B cell (primary cell): ENCODE measurements around the gene KCNJ16. TPM values are rescaled to one million over a fixed set of nuclear protein-coding genes. Genes with fewer than 3 reads are reported as not detected.

Experiments
- ATAC-seq: fragments of 200-7000 bp; cut with Tn5 transposase; one replicate; pipeline ENCODE4 v1.10.0; 2021; ENCODE audit warnings: low read depth, mild to moderate bottlenecking, moderate number of reproducible peaks, moderate library complexity
- CTCF ChIA-PET: fragments of 350-600 bp; sonication (Branson Sonifier 250); formaldehyde crosslinking; loops from one replicate; lab custom pipeline; 2021; ENCODE audit warnings: antibody characterized with exemption, inconsistent platforms; lab: Charles Lee
- POLR2A ChIA-PET: fragments of 350-600 bp; sonication (Branson Sonifier 250); formaldehyde crosslinking; loops from one replicate; lab custom pipeline; 2021; ENCODE audit warnings: antibody characterized with exemption; lab: Charles Lee
- DNase-seq: peaks from one replicate; pipeline ENCODE4 v3.0.0; 2013
- H2AFZ ChIP-seq: 2 replicates; pipeline ENCODE4 v1.6.1; 2012; ENCODE audit warnings: mild to moderate bottlenecking, low read depth, low read length; ENCODE audit not compliant: insufficient read depth, poor library complexity, severe bottlenecking
- H3K27ac ChIP-seq, 2 donors: 1 replicate in 1 of 2; 2 replicates in 1 of 2; pipeline ENCODE4 v1.5.1; 2012 to 2013; ENCODE audit warnings: low read length in 2 of 2, mild to moderate bottlenecking in 2 of 2, moderate library complexity in 1 of 2
- H3K27me3 ChIP-seq, 4 experiments: fragments of 200-600 bp in 1 of 4; sonication (generic) in 1 of 4; replicated peaks in 1 of 4; 1 replicate in 2 of 4; 2 replicates in 2 of 4; pipeline versions ENCODE4 v1.6.1 to v1.7.0; 2013 to 2016; ENCODE audit warnings: low read length in 3 of 4, mild to moderate bottlenecking in 2 of 4, mixed read lengths in 1 of 4, moderate library complexity in 1 of 4; ENCODE audit not compliant: insufficient read depth in 4 of 4, control insufficient read depth in 3 of 4; ENCODE audit errors: control extremely low read depth in 1 of 4
- H3K36me3 ChIP-seq, 2 experiments: replicated peaks in 1 of 2; 1 replicate in 1 of 2; 2 replicates in 1 of 2; pipeline versions ENCODE4 v1.6.1 to v1.7.1; 2013; ENCODE audit warnings: low read length in 1 of 2; ENCODE audit not compliant: insufficient read depth in 2 of 2, control insufficient read depth in 1 of 2; ENCODE audit errors: control extremely low read depth in 1 of 2, extremely low read depth in 1 of 2
- H3K4me1 ChIP-seq, 2 donors: fragments of 200-600 bp in 1 of 2; sonication (generic) in 1 of 2; 1 replicate in 1 of 2; 2 replicates in 1 of 2; pipeline versions ENCODE4 v1.5.1 to v1.6.1; 2013 to 2017; ENCODE audit warnings: low read length in 2 of 2; ENCODE audit not compliant: control insufficient read depth in 2 of 2, insufficient read depth in 2 of 2
- H3K4me2 ChIP-seq: replicated peaks from 2 replicates; pipeline ENCODE3; 2012; ENCODE audit warnings: mild to moderate bottlenecking, low read depth, low read length; ENCODE audit not compliant: poor library complexity, severe bottlenecking
- H3K4me3 ChIP-seq, 5 experiments: fragments of 200-600 bp in 1 of 5; sonication (generic) in 1 of 5; 1 replicate in 3 of 5; 2 replicates in 2 of 5; pipeline versions ENCODE4 v1.5.1 to v1.7.0; 2011 to 2016; ENCODE audit warnings: low read length in 4 of 5, mild to moderate bottlenecking in 4 of 5, low read depth in 2 of 5, control low read depth in 1 of 5, moderate library complexity in 1 of 5; ENCODE audit not compliant: insufficient read depth in 1 of 5; ENCODE audit errors: control extremely low read depth in 1 of 5, extremely low read depth in 1 of 5
- H3K79me2 ChIP-seq: fragments of 200-600 bp; sonication (generic); one replicate; pipeline ENCODE4 v1.6.0; 2016; ENCODE audit warnings: low read length; ENCODE audit not compliant: control insufficient read depth, insufficient read depth
- H3K9ac ChIP-seq: fragments of 200-600 bp; sonication (generic); 2 replicates; pipeline ENCODE4 v1.6.1; 2017; ENCODE audit warnings: mild to moderate bottlenecking, low read length, moderate library complexity
- H3K9me3 ChIP-seq, 3 donors: one replicate each; pipeline versions ENCODE4 v1.6.1 to v1.7.1; 2013; ENCODE audit warnings: low read length in 2 of 3; ENCODE audit not compliant: control insufficient read depth in 2 of 3, insufficient read depth in 1 of 3; ENCODE audit errors: control extremely low read depth in 1 of 3
- H4K20me1 ChIP-seq: 2 replicates; pipeline ENCODE4 v1.6.0; 2012; ENCODE audit warnings: mild to moderate bottlenecking, low read length; ENCODE audit not compliant: insufficient read depth, control insufficient read depth, poor library complexity, severe bottlenecking
- H3K27ac Mint-ChIP-seq: one replicate; pipeline ENCODE4 v1.8.0; 2021; ENCODE audit warnings: mixed read lengths
- H3K27me3 Mint-ChIP-seq: one replicate; pipeline ENCODE4 v1.8.0; 2021; ENCODE audit warnings: mixed read lengths
- H3K4me1 Mint-ChIP-seq: one replicate; pipeline ENCODE4 v1.8.0; 2021; ENCODE audit warnings: mixed read lengths
- H3K4me3 Mint-ChIP-seq: one replicate; pipeline ENCODE4 v1.8.0; 2021; ENCODE audit warnings: mixed read lengths
- H3K9me3 Mint-ChIP-seq: one replicate; pipeline ENCODE4 v1.8.0; 2022; ENCODE audit warnings: mixed read lengths; ENCODE audit not compliant: insufficient read depth
- CTCF ChIP-seq: fragments of 200-600 bp; IDR thresholded peaks from one replicate; pipeline ENCODE4 v1.8.0; 2022; ENCODE audit warnings: antibody characterized with exemption, mild to moderate bottlenecking
- EZH2 ChIP-seq: IDR thresholded peaks from 2 replicates; pipeline ENCODE4 v1.6.1; 2012; ENCODE audit warnings: borderline replicate concordance, low read depth, mild to moderate bottlenecking, moderate library complexity, low read length; ENCODE audit not compliant: insufficient read depth, poor library complexity, severe bottlenecking
- WGBS: methylation state at CpG from one replicate; pipeline ENCODE4 v1.1.5; 2013; ENCODE audit warnings: missing lambda C conversion rate; ENCODE audit not compliant: insufficient coverage; 5-methylcytosine and 5-hydroxymethylcytosine counted together
- intact Hi-C: fragments of 100-400 bp; cut with micrococcal nuclease; formaldehyde crosslinking; loops from one replicate; pipeline ENCODE4 v1.10.0; 2022
- polyA plus RNA-seq: library from polyadenylated mRNA; depleted of rRNA; stranded (reverse); fragments of >200 nt; gene quantifications from 2 replicates; pipeline ENCODE4 v1.2.3, GENCODE V29; 2012
- total RNA-seq, 2 donors: library from RNA; stranded (reverse); fragments of 120-200 nt in 1 of 2; gene quantifications; 1 replicate in 1 of 2; 2 replicates in 1 of 2; pipeline versions ENCODE4 v1.2.3 to v1.2.4, GENCODE V29; 2013 to 2022

Gene KCNJ16
- total and polyA plus RNA-seq, 2 donors (not counting 1 experiment from before 2014, with no cell fraction given): not detected

- ChIA-PET POLR2A (no interaction called here), CTCF (no interaction called here)
- 100% methylated on average over 1 of the region's 4 CpGs for WGBS
- intact Hi-C loops: no loop called here
- H3K4me3 Mint-ChIP-seq: no peak overlapping the region
- Histone ChIP-seq H3K9ac (no peak overlapping the region), H3K27ac (no peak overlapping the region), H4K20me1 (no peaks in the 10 kb centered on the region), H3K27me3 (no peaks in the 10 kb centered on the region), H3K4me1 (no peaks in the 10 kb centered on the region), H3K4me2 (no peak overlapping the region), H3K9me3 (no peaks in the 10 kb centered on the region), H3K4me3 (no peak overlapping the region), H2AFZ (no peak overlapping the region), H3K79me2 (no peaks in the 10 kb centered on the region), H3K36me3 (no peaks in the 10 kb centered on the region)
- H3K27me3 Mint-ChIP-seq: peaks cover 3% of the 10 kb centered on the region
- no peak overlapping the region for H3K27ac Mint-ChIP-seq
- H3K9me3 Mint-ChIP-seq: no peaks in the 10 kb centered on the region
- H3K4me1 Mint-ChIP-seq: no peaks in the 10 kb centered on the region
- DNase-seq: no peak
- no peak for ATAC-seq
- TF ChIP-seq CTCF: no peak
- TF ChIP-seq EZH2: no peak
These were observed 3.5 kb downstream of the KCNJ16 start for GRCh38 chr17:70078549-70078948.

- Mint-ChIP-seq H3K27me3 (peaks cover 3% of the 10 kb centered on the region), H3K27ac (no peak overlapping the region), H3K4me3 (no peak overlapping the region), H3K4me1 (no peaks in the 10 kb centered on the region), H3K9me3 (no peaks in the 10 kb centered on the region)
- Histone ChIP-seq H3K79me2 (no peaks in the 10 kb centered on the region), H3K4me3 (no peak overlapping the region), H3K27ac (no peak overlapping the region), H3K4me1 (no peaks in the 10 kb centered on the region), H4K20me1 (no peaks in the 10 kb centered on the region), H3K4me2 (no peak overlapping the region), H3K9ac (no peak overlapping the region), H2AFZ (no peak overlapping the region), H3K36me3 (no peaks in the 10 kb centered on the region), H3K9me3 (no peaks in the 10 kb centered on the region), H3K27me3 (no peaks in the 10 kb centered on the region)
- ATAC-seq (no peak), DNase-seq (no peak)
- POLR2A ChIA-PET: no interaction called here
- CTCF ChIA-PET: no interaction called here
- intact Hi-C loops: no loop called here
- no peak for TF ChIP-seq CTCF
- TF ChIP-seq EZH2: no peak
- WGBS: 89% methylated on average over 2 of the region's 3 CpGs
These were observed 4.0 kb downstream of the KCNJ16 start for GRCh38 chr17:70078994-70079531.
